D341Med (cell line): Measurements from ENCODE around the gene PTPN21.

Experiments
- DNase-seq: peaks from one replicate; pipeline ENCODE4 v3.0.0; 2012; ENCODE audit warnings: low spot score

Gene PTPN21

GRCh38 chr14:88468406-88468805 lies 86.4 kb downstream of the PTPN21 start:
- no peak for DNase-seq

- DNase-seq, result peak; percentile 59
Measured at GRCh38 chr14:88463318-88463717, 91.5 kb downstream of the PTPN21 start.

- DNase-seq, result no peak
Measured at GRCh38 chr14:88454886-88455285, 99.9 kb downstream of the PTPN21 start.

GRCh38 chr14:88452231-88452630 lies 102.6 kb downstream of the PTPN21 start:
- DNase-seq, result no peak

GRCh38 chr14:88439088-88439487 lies 115.7 kb downstream of the PTPN21 start:
- DNase-seq, result no peak

- peak; percentile 33 for DNase-seq
Measured at GRCh38 chr14:88437658-88438057, 117.1 kb downstream of the PTPN21 start.

GRCh38 chr14:88430976-88431375 lies 123.8 kb downstream of the PTPN21 start:
- DNase-seq, result no peak

- DNase-seq, result no peak
Measured at GRCh38 chr14:88426271-88426670, 128.5 kb downstream of the PTPN21 start.

GRCh38 chr14:88424573-88424972 lies 130.2 kb downstream of the PTPN21 start:
- no peak for DNase-seq

- no peak for DNase-seq
Measured at GRCh38 chr14:88422919-88423650, 131.7 kb downstream of the PTPN21 start.

- DNase-seq, result no peak
Measured at GRCh38 chr14:88422047-88422446, 132.8 kb downstream of the PTPN21 start.

- DNase-seq, result no peak
Measured at GRCh38 chr14:88421286-88421685, 133.5 kb downstream of the PTPN21 start.

- no peak for DNase-seq
Measured at GRCh38 chr14:88420187-88420586, 134.6 kb downstream of the PTPN21 start.

- DNase-seq, result no peak
Measured at GRCh38 chr14:88417594-88417993, 137.2 kb downstream of the PTPN21 start.
